HepG2 (cell line): ENCODE data around the gene CLEC16A. TPM values are rescaled to one million over a fixed set of nuclear protein-coding genes. Genes with fewer than 3 reads are reported as not detected.

Experiments
- ATAC-seq: fragments of 200-7000 bp; cut with Tn5 transposase; 3 replicates; pipeline ENCODE4 v1.9.1; 2020; ENCODE audit warnings: mild to moderate bottlenecking, moderate library complexity
- BruUV-seq: library from RNA; stranded (reverse); fragments of 400-500 nt; replicated peaks from 2 replicates; lab custom pipeline; 2021; lab: Mats Ljungman, UMichigan
- CTCF ChIA-PET: fragments of 300-600 bp; formaldehyde crosslinking; extraction: SDS; loops from one replicate; lab custom pipeline; 2021; ENCODE audit warnings: low total read pairs, inconsistent platforms, low intra/inter-chr PET ratio; lab: Yijun Ruan, JAX
- POLR2A ChIA-PET: fragments of 350-600 bp; sonication (Branson Sonifier 250); formaldehyde crosslinking; loops from one replicate; lab custom pipeline; 2020; ENCODE audit warnings: antibody characterized with exemption, inconsistent platforms; lab: Yijun Ruan, JAX
- DNase-seq: peaks from one replicate; pipeline ENCODE4 v3.0.0-alpha.2; 2015; ENCODE audit warnings: low spot score
- FAIRE-seq: peaks from 3 replicates; lab custom pipeline; 2011; peaks lifted over from hg19 to GRCh38; lab: Jason Lieb, UNC
- H2AFZ ChIP-seq: one replicate; pipeline ENCODE4 v1.6.1; 2011; ENCODE audit warnings: low read length, inconsistent platforms
- H3K27ac ChIP-seq: fragments of 300-600 bp; 3 replicates; pipeline ENCODE4 v1.8.0; 2011; ENCODE audit warnings: mixed run types, mild to moderate bottlenecking, mixed read lengths, low read length, inconsistent platforms; ENCODE audit not compliant: insufficient read depth; ENCODE audit errors: extremely low read length
- H3K27me3 ChIP-seq, 2 experiments: fragments of 200-600 bp in 1 of 2; 2 replicates in 1 of 2; 3 replicates in 1 of 2; pipeline versions ENCODE4 v1.6.0 to v1.8.0; 2011; ENCODE audit warnings: low read length in 2 of 2, mild to moderate bottlenecking in 2 of 2, moderate library complexity in 2 of 2, inconsistent platforms in 1 of 2; ENCODE audit not compliant: insufficient read depth in 2 of 2, control insufficient read depth in 1 of 2
- H3K36me3 ChIP-seq, 2 experiments: fragments of 200-600 bp in 1 of 2; replicated peaks in 1 of 2; 2 replicates in 1 of 2; 3 replicates in 1 of 2; pipeline versions ENCODE4 v1.5.1 to v1.8.0; 2011; ENCODE audit warnings: low read length in 2 of 2, inconsistent platforms in 1 of 2; ENCODE audit not compliant: insufficient read depth in 2 of 2, control insufficient read depth in 1 of 2
- H3K4me1 ChIP-seq: 2 replicates; pipeline ENCODE4 v1.5.1; 2012; ENCODE audit warnings: low read length, inconsistent platforms; ENCODE audit not compliant: insufficient read depth
- H3K4me2 ChIP-seq: 2 replicates; pipeline ENCODE4 v1.6.0; 2011; ENCODE audit warnings: low read depth, low read length, inconsistent platforms
- H3K4me3 ChIP-seq, 3 experiments: fragments of 200-600 bp in 1 of 3; sonication (generic), shearing (Covaris generic) in 1 of 3; replicated peaks in 1 of 3; 2 replicates each; pipeline ENCODE4 v1.5.1; 2011 to 2016; ENCODE audit warnings: low read length in 3 of 3, inconsistent platforms in 2 of 3, low read depth in 2 of 3, mild to moderate bottlenecking in 2 of 3, control low read depth in 1 of 3, mixed read lengths in 1 of 3; ENCODE audit not compliant: insufficient read depth in 1 of 3
- H3K79me2 ChIP-seq: one replicate; pipeline ENCODE4 v1.6.1; 2011; ENCODE audit warnings: low read length, inconsistent platforms; ENCODE audit not compliant: insufficient read depth
- H3K9ac ChIP-seq: 2 replicates; pipeline ENCODE4 v1.6.0; 2011; ENCODE audit warnings: mild to moderate bottlenecking, low read depth, low read length, inconsistent platforms; ENCODE audit not compliant: insufficient read depth
- H3K9me3 ChIP-seq: 2 replicates; pipeline ENCODE4 v1.5.1; 2012; ENCODE audit warnings: mild to moderate bottlenecking, low read length
- H4K20me1 ChIP-seq: 2 replicates; pipeline ENCODE4 v1.6.0; 2011; ENCODE audit warnings: inconsistent platforms, mild to moderate bottlenecking, low read length, moderate library complexity; ENCODE audit not compliant: insufficient read depth
- FOSL1 ChIP-seq: sonication (generic); formaldehyde crosslinking; IDR thresholded peaks from 2 replicates; pipeline ENCODE4 v1.9.0; 2021; ENCODE audit warnings: missing genetic modification reagents, borderline replicate concordance
- HMG20B ChIP-seq: conservative IDR thresholded peaks from 2 replicates; pipeline ENCODE4 v1.6.1; 2016; ENCODE audit warnings: missing genetic modification reagents, missing compliant biosample characterization
- SMYD3 ChIP-seq: sonication (generic); formaldehyde crosslinking; IDR thresholded peaks from 2 replicates; pipeline ENCODE4 v1.8.1; 2023; ENCODE audit warnings: mild to moderate bottlenecking, missing genetic modification reagents
- ZNF160 ChIP-seq: sonication (generic); formaldehyde crosslinking; IDR thresholded peaks from 2 replicates; pipeline ENCODE4 v1.8.0; 2022; ENCODE audit warnings: mild to moderate bottlenecking, inconsistent platforms, missing genetic modification reagents
- ZNF839 ChIP-seq: sonication (generic); formaldehyde crosslinking; IDR thresholded peaks from 2 replicates; pipeline ENCODE4 v1.4.0; 2020; ENCODE audit warnings: missing genetic modification reagents, mild to moderate bottlenecking, borderline replicate concordance
- WGBS: methylation state at CpG from one replicate; pipeline ENCODE4 v1.1.6; 2017; ENCODE audit warnings: low lambda C conversion rate; 5-methylcytosine and 5-hydroxymethylcytosine counted together
- in situ Hi-C: cut with HindIII; loops from 2 replicates; pipeline ENCODE4 v1.10.0; 2017; ENCODE audit warnings: low pct_unique_long_range_greater_than_20kb; ENCODE audit not compliant: extremely low pct_ligation_motif_present
- intact Hi-C: fragments of 100-400 bp; cut with micrococcal nuclease; formaldehyde crosslinking; loops from one replicate; pipeline ENCODE4 v1.10.0; 2022; ENCODE audit not compliant: unreplicated experiment
- polyA plus RNA-seq, 8 experiments: library from polyadenylated mRNA; depleted of rRNA in 3 of 8; stranded (reverse) in 7 of 8; unstranded in 1 of 8; fragments of >200 nt; fragmentation: Illumina TruSeq in 4 of 8; extraction: Trizol in 4 of 8; gene quantifications; 2 replicates each; pipeline versions ENCODE4 v1.2.1 to v1.2.3, GENCODE V29; 2011 to 2016; ENCODE audit warnings: low read depth in 4 of 8, missing spikeins in 1 of 8, mixed read lengths in 1 of 8; ENCODE audit not compliant: insufficient read depth in 1 of 8
- total RNA-seq, 5 experiments: library from RNA; depleted of rRNA; stranded (reverse); fragments of >200 nt; fragmentation: Illumina TruSeq; extraction: Trizol; gene quantifications; 2 replicates each; pipeline ENCODE4 v1.2.3, GENCODE V29; 2016; ENCODE audit warnings: low read depth in 1 of 5
- TF ChIP-seq, protein P1 (sequence below): sonication (generic); formaldehyde crosslinking; IDR thresholded peaks from 2 replicates; pipeline ENCODE4 v1.5.1; 2020; ENCODE audit warnings: mild to moderate bottlenecking, missing genetic modification reagents
- TF ChIP-seq, protein P2 (sequence below): sonication (generic); formaldehyde crosslinking; IDR thresholded peaks from 2 replicates; pipeline ENCODE4 v1.4.0; 2020; ENCODE audit warnings: missing genetic modification reagents, borderline replicate concordance
- TF ChIP-seq, protein P3 (sequence below), 2 experiments: IDR thresholded peaks; 2 replicates each; pipeline ENCODE4 v1.6.1; 2011 to 2012; ENCODE audit warnings: low read length in 2 of 2, borderline replicate concordance in 1 of 2, low read depth in 1 of 2, mild to moderate bottlenecking in 1 of 2, moderate library complexity in 1 of 2

The CLEC16A gene
- total and polyA plus RNA-seq, 2 of the 13 experiments (the other 11 are each of a cell fraction or from before 2014, with no cell fraction given), result 8.5 to 10.3 TPM

DNA sequence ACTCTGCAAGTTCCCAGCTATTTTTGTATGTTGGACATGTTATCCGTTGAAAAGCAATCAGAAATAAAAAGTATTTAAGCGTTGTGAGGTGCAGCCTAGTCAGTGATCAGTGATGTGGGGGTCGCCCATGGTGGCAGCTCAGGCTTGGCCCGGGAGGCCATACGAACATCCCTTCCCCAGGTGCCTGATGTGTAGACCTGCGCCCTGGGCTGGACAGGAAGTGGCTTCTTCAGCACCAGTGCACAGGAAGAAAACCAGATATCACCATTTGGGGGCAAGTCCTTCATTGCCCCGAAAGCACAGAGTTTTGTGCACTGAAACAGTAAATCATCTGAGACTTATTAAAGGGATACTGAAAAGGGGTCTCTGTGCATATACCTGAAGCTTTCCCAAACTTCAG lies 212.8 kb downstream of the CLEC16A start:
- Histone ChIP-seq H3K36me3 (no peaks in the 10 kb centered on the region), H3K4me3 (no peak overlapping the region), H3K9ac (no peak overlapping the region), H3K27ac (no peak overlapping the region), H3K27me3 (no peaks in the 10 kb centered on the region), H4K20me1 (no peaks in the 10 kb centered on the region), H3K9me3 (no peaks in the 10 kb centered on the region), H3K79me2 (no peaks in the 10 kb centered on the region), H3K4me1 (peaks cover 14% of the 10 kb centered on the region), H2AFZ (no peak overlapping the region), H3K4me2 (no peak overlapping the region)
- WGBS, result 91% methylated on average over 7 of the region's 7 CpGs
- FAIRE-seq (no peak), DNase-seq (no peak), ATAC-seq (no peak)
- ChIA-PET CTCF (no interaction called here), POLR2A (no interaction called here)
- in situ Hi-C loops, result no loop called here
- TF ChIP-seq ZNF160 (CRISPR knock-in tag) (no peak), SMYD3 (no peak), ZNF839 (CRISPR knock-in tag) (no peak), FOSL1 (CRISPR knock-in tag) (no peak), HMG20B (CRISPR knock-in tag) (no peak)
- TF ChIP-seq, protein P1, sequence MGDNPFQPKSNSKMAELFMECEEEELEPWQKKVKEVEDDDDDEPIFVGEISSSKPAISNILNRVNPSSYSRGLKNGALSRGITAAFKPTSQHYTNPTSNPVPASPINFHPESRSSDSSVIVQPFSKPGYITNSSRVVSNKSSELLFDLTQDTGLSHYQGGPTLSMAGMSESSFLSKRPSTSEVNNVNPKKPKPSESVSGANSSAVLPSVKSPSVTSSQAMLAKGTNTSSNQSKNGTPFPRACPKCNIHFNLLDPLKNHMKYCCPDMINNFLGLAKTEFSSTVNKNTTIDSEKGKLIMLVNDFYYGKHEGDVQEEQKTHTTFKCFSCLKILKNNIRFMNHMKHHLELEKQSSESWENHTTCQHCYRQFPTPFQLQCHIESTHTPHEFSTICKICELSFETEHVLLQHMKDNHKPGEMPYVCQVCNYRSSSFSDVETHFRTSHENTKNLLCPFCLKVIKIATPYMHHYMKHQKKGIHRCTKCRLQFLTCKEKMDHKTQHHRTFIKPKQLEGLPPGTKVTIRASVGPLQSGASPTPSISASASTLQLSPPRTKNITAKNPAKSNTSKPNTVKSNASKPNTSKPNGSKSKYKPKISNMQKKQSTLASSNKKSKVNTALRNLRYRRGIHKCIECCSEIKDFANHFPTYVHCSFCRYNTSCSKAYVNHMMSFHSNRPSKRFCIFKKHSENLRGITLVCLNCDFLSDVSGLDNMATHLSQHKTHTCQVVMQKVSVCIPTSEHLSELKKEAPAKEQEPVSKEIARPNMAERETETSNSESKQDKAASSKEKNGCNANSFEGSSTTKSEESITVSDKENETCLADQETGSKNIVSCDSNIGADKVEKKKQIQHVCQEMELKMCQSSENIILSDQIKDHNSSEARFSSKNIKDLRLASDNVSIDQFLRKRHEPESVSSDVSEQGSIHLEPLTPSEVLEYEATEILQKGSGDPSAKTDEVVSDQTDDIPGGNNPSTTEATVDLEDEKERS (CRISPR knock-in tag), result no peak
- TF ChIP-seq, protein P2, sequence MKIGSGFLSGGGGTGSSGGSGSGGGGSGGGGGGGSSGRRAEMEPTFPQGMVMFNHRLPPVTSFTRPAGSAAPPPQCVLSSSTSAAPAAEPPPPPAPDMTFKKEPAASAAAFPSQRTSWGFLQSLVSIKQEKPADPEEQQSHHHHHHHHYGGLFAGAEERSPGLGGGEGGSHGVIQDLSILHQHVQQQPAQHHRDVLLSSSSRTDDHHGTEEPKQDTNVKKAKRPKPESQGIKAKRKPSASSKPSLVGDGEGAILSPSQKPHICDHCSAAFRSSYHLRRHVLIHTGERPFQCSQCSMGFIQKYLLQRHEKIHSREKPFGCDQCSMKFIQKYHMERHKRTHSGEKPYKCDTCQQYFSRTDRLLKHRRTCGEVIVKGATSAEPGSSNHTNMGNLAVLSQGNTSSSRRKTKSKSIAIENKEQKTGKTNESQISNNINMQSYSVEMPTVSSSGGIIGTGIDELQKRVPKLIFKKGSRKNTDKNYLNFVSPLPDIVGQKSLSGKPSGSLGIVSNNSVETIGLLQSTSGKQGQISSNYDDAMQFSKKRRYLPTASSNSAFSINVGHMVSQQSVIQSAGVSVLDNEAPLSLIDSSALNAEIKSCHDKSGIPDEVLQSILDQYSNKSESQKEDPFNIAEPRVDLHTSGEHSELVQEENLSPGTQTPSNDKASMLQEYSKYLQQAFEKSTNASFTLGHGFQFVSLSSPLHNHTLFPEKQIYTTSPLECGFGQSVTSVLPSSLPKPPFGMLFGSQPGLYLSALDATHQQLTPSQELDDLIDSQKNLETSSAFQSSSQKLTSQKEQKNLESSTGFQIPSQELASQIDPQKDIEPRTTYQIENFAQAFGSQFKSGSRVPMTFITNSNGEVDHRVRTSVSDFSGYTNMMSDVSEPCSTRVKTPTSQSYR (CRISPR knock-in tag), result no peak
- TF ChIP-seq, protein P3, sequence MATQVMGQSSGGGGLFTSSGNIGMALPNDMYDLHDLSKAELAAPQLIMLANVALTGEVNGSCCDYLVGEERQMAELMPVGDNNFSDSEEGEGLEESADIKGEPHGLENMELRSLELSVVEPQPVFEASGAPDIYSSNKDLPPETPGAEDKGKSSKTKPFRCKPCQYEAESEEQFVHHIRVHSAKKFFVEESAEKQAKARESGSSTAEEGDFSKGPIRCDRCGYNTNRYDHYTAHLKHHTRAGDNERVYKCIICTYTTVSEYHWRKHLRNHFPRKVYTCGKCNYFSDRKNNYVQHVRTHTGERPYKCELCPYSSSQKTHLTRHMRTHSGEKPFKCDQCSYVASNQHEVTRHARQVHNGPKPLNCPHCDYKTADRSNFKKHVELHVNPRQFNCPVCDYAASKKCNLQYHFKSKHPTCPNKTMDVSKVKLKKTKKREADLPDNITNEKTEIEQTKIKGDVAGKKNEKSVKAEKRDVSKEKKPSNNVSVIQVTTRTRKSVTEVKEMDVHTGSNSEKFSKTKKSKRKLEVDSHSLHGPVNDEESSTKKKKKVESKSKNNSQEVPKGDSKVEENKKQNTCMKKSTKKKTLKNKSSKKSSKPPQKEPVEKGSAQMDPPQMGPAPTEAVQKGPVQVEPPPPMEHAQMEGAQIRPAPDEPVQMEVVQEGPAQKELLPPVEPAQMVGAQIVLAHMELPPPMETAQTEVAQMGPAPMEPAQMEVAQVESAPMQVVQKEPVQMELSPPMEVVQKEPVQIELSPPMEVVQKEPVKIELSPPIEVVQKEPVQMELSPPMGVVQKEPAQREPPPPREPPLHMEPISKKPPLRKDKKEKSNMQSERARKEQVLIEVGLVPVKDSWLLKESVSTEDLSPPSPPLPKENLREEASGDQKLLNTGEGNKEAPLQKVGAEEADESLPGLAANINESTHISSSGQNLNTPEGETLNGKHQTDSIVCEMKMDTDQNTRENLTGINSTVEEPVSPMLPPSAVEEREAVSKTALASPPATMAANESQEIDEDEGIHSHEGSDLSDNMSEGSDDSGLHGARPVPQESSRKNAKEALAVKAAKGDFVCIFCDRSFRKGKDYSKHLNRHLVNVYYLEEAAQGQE (IDR thresholded peaks at IDR 0.05; ENCODE audit: borderline replicate concordance in 1 of 2, low read depth in 1 of 2, low read length in 2 of 2), result no peak
- intact Hi-C loops, result no loop called here
- no TSS peak for BruUV-seq
